ENCODE measurements around the gene UGT8.
A peak's percentile ranks its signal among the peaks of the same experiment; 100 is the strongest.

Gene UGT8

GRCh38 chr4:114691865-114692264 is 93.3 kb downstream of the UGT8 start:
- Histone ChIP-seq H4K20me1 (ENCODE audit: insufficient read depth, low read length) (no peaks in the 10 kb centered on the region), H3K4me1 (ENCODE audit: low read length) (peaks cover 20% of the 10 kb centered on the region), H3K9me3 (ENCODE audit: insufficient read depth, low read length) (no peaks in the 10 kb centered on the region), H3K4me2 (ENCODE audit: low read length) (peak overlapping the region; percentile 41), H2AFZ (ENCODE audit: low read depth, low read length) (no peak overlapping the region), H3K9ac (ENCODE audit: low read length) (no peak overlapping the region), H3K27ac (ENCODE audit: low read length) (peak overlapping the region; percentile 11; the same call in 1 of the 2 replicates), H3K4me3 (ENCODE audit: low read length) (no peak overlapping the region), H3K36me3 (replicated peaks; ENCODE audit: low read depth, low read length) (no peaks in the 10 kb centered on the region), H3K27me3 (ENCODE audit: low read depth, low read length) (no peaks in the 10 kb centered on the region), H3K79me2 (ENCODE audit: low read length) (no peaks in the 10 kb centered on the region)
- no peak for TF ChIP-seq EZH2phosphoT487 (IDR thresholded peaks at IDR 0.05; ENCODE audit: low read depth)
- TF ChIP-seq, protein P1, sequence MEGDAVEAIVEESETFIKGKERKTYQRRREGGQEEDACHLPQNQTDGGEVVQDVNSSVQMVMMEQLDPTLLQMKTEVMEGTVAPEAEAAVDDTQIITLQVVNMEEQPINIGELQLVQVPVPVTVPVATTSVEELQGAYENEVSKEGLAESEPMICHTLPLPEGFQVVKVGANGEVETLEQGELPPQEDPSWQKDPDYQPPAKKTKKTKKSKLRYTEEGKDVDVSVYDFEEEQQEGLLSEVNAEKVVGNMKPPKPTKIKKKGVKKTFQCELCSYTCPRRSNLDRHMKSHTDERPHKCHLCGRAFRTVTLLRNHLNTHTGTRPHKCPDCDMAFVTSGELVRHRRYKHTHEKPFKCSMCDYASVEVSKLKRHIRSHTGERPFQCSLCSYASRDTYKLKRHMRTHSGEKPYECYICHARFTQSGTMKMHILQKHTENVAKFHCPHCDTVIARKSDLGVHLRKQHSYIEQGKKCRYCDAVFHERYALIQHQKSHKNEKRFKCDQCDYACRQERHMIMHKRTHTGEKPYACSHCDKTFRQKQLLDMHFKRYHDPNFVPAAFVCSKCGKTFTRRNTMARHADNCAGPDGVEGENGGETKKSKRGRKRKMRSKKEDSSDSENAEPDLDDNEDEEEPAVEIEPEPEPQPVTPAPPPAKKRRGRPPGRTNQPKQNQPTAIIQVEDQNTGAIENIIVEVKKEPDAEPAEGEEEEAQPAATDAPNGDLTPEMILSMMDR (IDR thresholded peaks at IDR 0.05; ENCODE audit: low read depth, low read length) = no peak

GRCh38 chr4:114692958-114693357 is 94.4 kb downstream of the UGT8 start:
- TF ChIP-seq, protein P1 (IDR thresholded peaks at IDR 0.05; ENCODE audit: low read depth, low read length) = no peak
- TF ChIP-seq EZH2phosphoT487 (IDR thresholded peaks at IDR 0.05; ENCODE audit: low read depth) = no peak
- no peak overlapping the region for H3K27ac ChIP-seq (ENCODE audit: low read length)
- no peak overlapping the region for H2AFZ ChIP-seq (ENCODE audit: low read depth, low read length)
- no peak overlapping the region for H3K4me2 ChIP-seq (ENCODE audit: low read length)
- peaks cover 20% of the 10 kb centered on the region for H3K4me1 ChIP-seq (ENCODE audit: low read length)
- no peaks in the 10 kb centered on the region for H3K9me3 ChIP-seq (ENCODE audit: insufficient read depth, low read length)
- H3K27me3 ChIP-seq (ENCODE audit: low read depth, low read length) = no peaks in the 10 kb centered on the region
- no peaks in the 10 kb centered on the region for H4K20me1 ChIP-seq (ENCODE audit: insufficient read depth, low read length)
- H3K79me2 ChIP-seq (ENCODE audit: low read length) = no peaks in the 10 kb centered on the region
- H3K36me3 ChIP-seq (replicated peaks; ENCODE audit: low read depth, low read length) = no peaks in the 10 kb centered on the region
- H3K9ac ChIP-seq (ENCODE audit: low read length) = no peak overlapping the region
- no peak overlapping the region for H3K4me3 ChIP-seq (ENCODE audit: low read length)

DNA sequence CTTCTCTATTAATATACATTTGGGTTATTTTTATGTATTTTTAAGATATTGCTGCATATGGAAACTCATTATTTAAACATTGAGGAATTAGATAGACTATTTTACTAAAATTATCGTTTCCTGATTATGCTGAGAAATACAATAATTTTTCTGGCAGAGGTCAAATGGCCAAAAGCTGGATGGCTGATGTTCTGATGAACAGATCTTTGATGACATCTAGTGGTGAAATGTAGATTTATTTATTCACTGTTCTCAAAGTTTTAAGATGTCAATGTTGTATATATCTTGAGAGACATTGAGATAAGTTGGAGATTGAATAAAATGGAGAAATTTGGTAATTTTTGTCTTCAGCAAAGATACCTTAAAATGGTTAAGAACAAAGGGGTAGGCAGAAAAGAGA is 96.2 kb downstream of the UGT8 start:
- no peak overlapping the region for H2AFZ ChIP-seq (ENCODE audit: low read depth, low read length)
- no peak overlapping the region for H3K27ac ChIP-seq (ENCODE audit: low read length)
- no peaks in the 10 kb centered on the region for H3K36me3 ChIP-seq (replicated peaks; ENCODE audit: low read depth, low read length)
- H3K79me2 ChIP-seq (ENCODE audit: low read length) = no peaks in the 10 kb centered on the region
- no peaks in the 10 kb centered on the region for H3K9me3 ChIP-seq (ENCODE audit: insufficient read depth, low read length)
- H3K4me2 ChIP-seq (ENCODE audit: low read length) = no peak overlapping the region
- H4K20me1 ChIP-seq (ENCODE audit: insufficient read depth, low read length) = no peaks in the 10 kb centered on the region
- no peak overlapping the region for H3K9ac ChIP-seq (ENCODE audit: low read length)
- no peaks in the 10 kb centered on the region for H3K27me3 ChIP-seq (ENCODE audit: low read depth, low read length)
- H3K4me1 ChIP-seq (ENCODE audit: low read length) = peaks cover 20% of the 10 kb centered on the region
- TF ChIP-seq, protein P1 (IDR thresholded peaks at IDR 0.05; ENCODE audit: low read depth, low read length) = peak; percentile 72
- TF ChIP-seq EZH2phosphoT487 (IDR thresholded peaks at IDR 0.05; ENCODE audit: low read depth) = no peak
- H3K4me3 ChIP-seq (ENCODE audit: low read length) = no peak overlapping the region

- Histone ChIP-seq H3K79me2 (ENCODE audit: low read length) (no peaks in the 10 kb centered on the region), H3K4me3 (ENCODE audit: low read length) (no peak overlapping the region), H2AFZ (ENCODE audit: low read depth, low read length) (no peak overlapping the region), H3K9ac (ENCODE audit: low read length) (no peak overlapping the region), H3K27me3 (ENCODE audit: low read depth, low read length) (no peaks in the 10 kb centered on the region), H3K9me3 (ENCODE audit: insufficient read depth, low read length) (no peaks in the 10 kb centered on the region), H3K4me1 (ENCODE audit: low read length) (no peaks in the 10 kb centered on the region), H3K36me3 (replicated peaks; ENCODE audit: low read depth, low read length) (no peaks in the 10 kb centered on the region), H3K4me2 (ENCODE audit: low read length) (no peak overlapping the region), H4K20me1 (ENCODE audit: insufficient read depth, low read length) (no peaks in the 10 kb centered on the region), H3K27ac (ENCODE audit: low read length) (no peak overlapping the region)
- no peak for TF ChIP-seq EZH2phosphoT487 (IDR thresholded peaks at IDR 0.05; ENCODE audit: low read depth)
- TF ChIP-seq, protein P1 (IDR thresholded peaks at IDR 0.05; ENCODE audit: low read depth, low read length) = no peak
Measured at GRCh38 chr4:114698231-114698630, 99.6 kb downstream of the UGT8 start.
